DLD1 (cell line): ENCODE measurements around the gene CRYM.
"Not testable (repeated sequence)": the region's sequence is repeated elsewhere in the genome, so short reads cannot be mapped to it uniquely, and the experiment has no call there.

Source experiments
- in situ Hi-C: cut with HindIII; loops from 2 replicates; pipeline ENCODE4 v1.10.0; 2017; ENCODE audit warnings: low sequenced_read_pairs

CRYM gene

GRCh38 chr16:21277927-21278706 is at the start of gene CRYM:
TSS of gene CRYM (minus strand) at chr16:21278290. CDS start at chr16:21278251, 39 bp downstream.
- in situ Hi-C loops: loop anchor here (25.0 kb wide), 1 partner anchor 91 kb away; no protein-coding TSS in a partner anchor

DNA sequence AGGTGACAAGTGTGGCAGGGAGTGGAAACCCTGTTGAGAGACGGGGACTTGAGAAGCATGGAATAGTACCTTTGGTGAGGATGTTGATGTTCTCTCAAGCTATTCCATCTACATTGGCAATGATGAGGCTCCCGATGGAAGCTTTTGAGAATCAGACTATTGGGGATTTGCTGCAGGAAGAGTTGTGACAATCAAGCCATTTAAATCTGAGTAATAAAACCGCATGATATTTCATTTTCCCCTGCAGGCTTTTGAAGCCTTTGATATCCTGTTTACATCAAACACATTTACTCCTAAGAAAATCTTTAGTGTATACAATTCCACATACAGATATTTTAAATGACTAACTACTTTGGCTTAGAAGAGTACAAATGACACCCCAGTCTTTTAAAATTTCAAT is 49.0 kb upstream of the CRYM start:
- in situ Hi-C loops: no loop called here

DNA sequence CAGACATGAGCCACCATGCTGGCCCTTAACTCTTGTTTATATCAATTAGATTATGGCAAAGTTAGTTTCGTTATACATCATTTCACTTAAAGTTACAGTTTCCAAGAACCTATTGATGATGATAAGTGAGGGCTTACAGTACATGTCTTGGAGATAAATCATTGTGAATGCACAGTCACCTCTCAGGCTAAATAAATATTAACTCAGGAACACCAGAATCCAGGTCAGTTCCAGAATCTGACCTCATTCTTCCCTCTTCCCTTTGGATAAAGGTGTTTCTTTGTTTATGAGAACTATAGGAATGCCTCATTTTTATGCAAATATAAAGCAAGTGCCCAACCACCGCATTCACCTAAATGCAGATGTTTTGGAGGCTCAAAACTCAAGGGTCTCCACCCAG is 48.4 kb upstream of the CRYM start:
- in situ Hi-C loops: no loop called here

- in situ Hi-C loops: no loop called here
Measured at GRCh38 chr16:21324267-21324666, 46.2 kb upstream of the CRYM start.

GRCh38 chr16:21322251-21322650 is 44.2 kb upstream of the CRYM start:
- in situ Hi-C loops: not testable (repeated sequence)

DNA sequence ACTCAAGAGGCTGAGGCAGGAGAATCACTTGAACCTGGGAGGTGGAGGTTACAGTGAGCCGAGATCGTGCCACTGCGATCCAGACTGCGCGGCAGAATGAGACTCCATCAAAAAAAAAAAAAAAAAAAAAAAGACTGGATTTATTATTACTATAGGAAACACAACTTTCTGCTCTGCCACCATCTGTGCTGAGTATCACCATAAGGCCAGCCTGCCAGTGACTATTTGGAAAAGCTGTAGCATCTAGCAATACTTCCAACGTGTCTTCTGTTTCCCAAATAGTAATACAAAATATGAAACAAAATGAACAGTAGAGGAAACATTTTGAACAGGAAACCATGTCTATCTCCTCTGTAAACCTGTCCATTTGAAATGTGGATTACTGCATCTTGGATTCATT is 43.6 kb upstream of the CRYM start:
- in situ Hi-C loops: no loop called here

DNA sequence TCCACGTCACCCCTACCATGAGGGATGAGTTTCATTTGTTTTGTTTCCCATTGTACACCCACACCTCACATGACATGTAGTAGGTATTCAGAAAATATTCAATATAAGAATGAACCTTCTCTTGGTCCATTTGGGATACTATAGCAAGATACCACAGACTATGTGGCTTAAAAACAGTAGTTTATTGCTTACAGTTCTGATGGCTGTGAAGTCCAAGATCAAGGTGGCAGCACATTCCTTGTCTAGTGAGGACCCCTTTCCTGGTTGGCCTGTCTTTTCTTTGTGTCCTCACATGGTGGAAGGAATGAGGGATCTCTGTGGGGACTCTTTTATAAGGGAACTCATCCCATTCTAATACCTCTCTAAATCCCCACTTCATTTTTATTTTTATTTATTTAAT is 36.2 kb upstream of the CRYM start:
- in situ Hi-C loops: no loop called here

DNA sequence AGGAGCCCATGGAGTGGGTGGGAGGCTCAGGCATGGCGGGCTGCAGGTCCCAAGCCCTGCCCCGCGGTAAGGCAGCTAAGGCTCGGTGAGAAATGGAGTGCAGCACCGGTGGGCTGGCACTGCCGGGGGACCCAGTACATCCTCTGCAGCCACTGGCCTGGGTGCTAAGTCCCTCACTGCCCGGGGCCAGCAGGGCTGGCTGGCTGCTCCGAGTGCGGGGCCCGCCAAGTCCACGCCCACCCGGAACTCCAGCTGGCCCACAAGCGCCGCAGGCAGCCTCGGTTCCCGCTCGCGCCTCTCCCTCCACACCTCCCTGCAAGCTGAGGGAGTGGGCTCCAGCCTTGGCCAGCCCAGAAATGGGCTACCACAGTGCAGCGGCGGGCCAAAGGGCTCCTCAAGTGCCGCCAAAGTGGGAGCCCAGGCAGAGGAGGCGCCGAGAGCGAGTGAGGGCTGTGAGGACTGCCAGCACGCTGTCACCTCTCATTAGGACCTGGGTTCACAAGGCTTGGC is 34.8 kb upstream of the CRYM start:
- in situ Hi-C loops: not testable (repeated sequence)

- in situ Hi-C loops: not testable (repeated sequence)
Measured at GRCh38 chr16:21312046-21312445, 34.0 kb upstream of the CRYM start.

GRCh38 chr16:21306712-21307111 is 28.6 kb upstream of the CRYM start:
- in situ Hi-C loops: not testable (repeated sequence)

DNA sequence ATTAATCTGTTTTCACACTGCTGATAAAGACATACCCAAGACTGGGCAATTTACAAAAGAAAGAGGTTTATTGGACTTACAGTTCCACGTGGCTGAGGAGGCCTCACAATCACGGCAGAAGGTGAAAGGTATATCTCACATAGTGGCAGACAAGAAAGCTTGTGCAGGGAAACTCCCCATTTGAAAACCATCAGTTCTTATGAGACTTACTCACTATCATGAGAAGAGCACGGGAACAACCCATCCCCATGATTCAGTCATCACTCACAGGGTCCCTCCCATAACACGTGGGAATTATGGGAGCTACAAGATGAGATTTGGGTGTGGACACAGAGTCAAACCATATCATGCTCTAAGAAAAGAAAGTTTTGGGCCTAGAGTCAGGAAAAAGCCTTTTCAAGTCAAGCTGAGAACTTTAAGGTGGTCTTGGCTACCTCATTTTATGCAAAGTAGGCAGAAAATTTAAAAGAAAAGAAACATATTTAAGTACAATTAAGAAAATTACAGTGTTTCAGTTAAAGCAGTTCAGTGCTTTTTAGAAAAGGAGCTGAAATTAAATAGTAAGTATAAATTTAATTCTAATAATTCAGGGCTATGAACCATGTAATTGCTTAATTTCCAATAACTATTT is 24.9 kb upstream of the CRYM start:
- in situ Hi-C loops: no loop called here

DNA sequence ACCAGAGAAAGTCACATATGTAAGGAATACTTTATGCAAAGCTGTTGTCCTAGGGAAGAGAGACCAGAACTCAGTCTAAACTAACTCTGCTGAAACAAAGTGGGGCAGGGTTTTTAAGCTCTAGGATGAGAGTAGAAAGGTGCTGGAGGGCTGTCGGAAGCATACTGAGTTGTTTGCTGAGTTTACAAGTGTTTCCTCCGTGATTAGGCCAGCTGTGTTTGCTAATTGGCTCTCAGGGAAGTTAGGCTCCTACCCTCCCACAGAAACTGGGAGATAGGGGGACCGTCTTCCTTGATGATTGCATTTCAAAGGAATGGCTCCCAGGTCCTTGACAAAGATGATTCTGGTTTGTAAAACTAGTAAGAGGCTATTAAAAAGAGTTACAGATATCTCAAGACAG is 24.4 kb upstream of the CRYM start:
- in situ Hi-C loops: no loop called here

GRCh38 chr16:21301895-21302291 is 23.8 kb upstream of the CRYM start:
- in situ Hi-C loops: no loop called here

DNA sequence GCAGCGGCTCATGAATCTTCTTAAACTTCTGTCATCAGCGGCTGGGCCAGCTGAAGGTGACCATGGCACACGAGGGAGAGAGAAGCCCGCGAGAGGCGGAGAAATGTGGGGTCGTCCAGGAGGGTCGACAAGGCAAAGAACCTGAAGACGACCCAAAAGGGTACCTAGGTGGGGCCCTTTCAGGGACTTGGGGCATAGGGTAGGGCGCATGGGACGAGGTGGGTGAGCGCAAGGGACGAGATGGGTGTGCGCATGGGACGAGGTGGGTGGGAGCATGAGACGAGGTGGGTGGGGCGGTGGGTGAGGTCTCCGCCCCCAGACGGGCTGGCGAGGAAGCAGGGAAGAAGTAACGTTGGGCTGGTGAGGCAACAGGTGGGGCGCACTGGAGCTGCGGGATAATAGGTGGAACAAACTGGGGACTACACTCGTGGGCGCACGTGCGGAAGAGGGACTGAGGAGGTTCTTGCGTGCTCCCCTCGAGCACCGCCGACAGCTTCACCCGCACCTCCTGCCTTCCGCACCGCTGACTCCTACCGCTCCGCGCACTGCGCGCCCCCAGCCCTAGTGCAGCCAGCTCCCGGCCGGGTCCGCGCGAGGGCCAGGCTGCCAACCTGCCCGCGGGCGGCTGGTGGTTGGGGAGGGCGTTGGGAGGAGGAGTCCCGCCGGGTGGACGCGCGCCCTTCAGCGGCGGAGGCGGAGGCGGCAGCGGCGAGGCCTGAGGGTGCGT is 23.2 kb upstream of the CRYM start:
- in situ Hi-C loops: no loop called here

GRCh38 chr16:21300309-21301167 is 22.4 kb upstream of the CRYM start:
- in situ Hi-C loops: no loop called here

DNA sequence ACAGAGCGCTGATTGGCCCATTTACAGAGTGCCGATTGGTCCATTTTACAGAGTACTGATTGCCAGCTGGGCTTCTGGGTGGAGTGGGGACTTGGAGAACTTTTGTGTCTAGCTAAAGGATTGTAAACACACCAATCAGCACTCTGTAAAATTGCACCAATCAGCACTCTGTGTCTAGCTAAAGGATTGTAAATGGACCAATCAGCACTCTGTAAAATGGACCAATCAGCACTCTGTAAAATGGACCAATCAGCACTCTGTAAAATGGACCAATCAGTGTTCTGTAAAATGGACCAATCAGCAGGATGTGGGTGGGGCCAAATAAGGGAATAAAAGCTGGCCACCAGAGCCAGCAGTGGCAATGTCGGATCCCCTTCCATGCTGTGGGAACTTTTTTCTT is 11.7 kb upstream of the CRYM start:
- in situ Hi-C loops: loop anchor here (25.0 kb wide), 1 partner anchor 102 kb away; no protein-coding TSS in a partner anchor

- in situ Hi-C loops: loop anchor here (25.0 kb wide), 1 partner anchor 98 kb away; no protein-coding TSS in a partner anchor
Measured at GRCh38 chr16:21285314-21285713, 7.2 kb upstream of the CRYM start.

DNA sequence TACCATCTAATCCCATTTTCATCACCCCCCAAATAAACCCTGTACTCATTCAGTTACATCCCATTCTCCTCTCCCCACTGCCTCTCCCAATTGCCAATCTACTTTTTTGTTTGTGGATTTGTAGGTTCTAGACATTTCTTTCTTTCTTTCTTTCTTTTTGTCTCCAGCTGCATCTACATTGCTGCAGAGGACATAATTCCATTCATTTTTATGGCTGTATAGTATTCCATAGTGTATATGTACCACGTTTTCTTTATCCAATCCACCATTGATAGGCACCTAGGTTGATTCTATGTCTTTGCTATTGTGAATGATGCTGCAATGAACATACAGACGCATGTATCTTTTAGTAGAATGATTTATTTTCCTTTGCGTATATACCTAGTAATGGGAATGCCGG is 6.3 kb upstream of the CRYM start:
- in situ Hi-C loops: loop anchor here (25.0 kb wide), 1 partner anchor 97 kb away; no protein-coding TSS in a partner anchor

GRCh38 chr16:21283521-21284289 is 5.6 kb upstream of the CRYM start:
- in situ Hi-C loops: loop anchor here (25.0 kb wide), 1 partner anchor 96 kb away; no protein-coding TSS in a partner anchor
